ENCODE measurements around the gene CLNS1A. TPM values are rescaled to one million over a fixed set of nuclear protein-coding genes. Genes with fewer than 3 reads are reported as not detected.

CLNS1A gene
- total and polyA plus RNA-seq, 9 of the 15 experiments (the other 6 are each of a cell fraction or from before 2014, with no cell fraction given), result 146 to 472 (median 345) TPM

DNA sequence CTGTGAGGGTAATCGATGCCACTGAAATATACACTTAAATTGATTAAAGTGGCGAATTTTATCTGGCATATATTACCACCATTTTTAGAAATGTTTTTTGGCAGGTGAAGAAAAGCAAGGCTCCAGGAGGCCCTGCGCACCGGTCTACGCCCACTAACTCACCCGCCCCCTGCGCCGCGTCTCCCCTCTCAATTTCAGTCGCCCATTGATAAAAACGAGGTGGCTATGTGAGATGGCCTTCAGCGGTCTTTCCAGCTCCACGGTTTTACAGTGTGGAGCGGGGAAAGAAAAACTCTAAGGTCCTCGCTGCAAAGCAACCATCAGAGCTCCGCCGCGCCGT, 48.4 kb downstream of the CLNS1A start (continued):
- no peak for TF ChIP-seq MYC (IDR thresholded peaks at IDR 0.05; ENCODE audit: low read depth, low read length)
- peak; percentile 22; the same call in 1 of the 2 replicates for TF ChIP-seq MYC (CRISPR knock-in tag; IDR thresholded peaks at IDR 0.05; ENCODE audit: borderline replicate concordance, low read depth)
- TF ChIP-seq, protein P1, sequence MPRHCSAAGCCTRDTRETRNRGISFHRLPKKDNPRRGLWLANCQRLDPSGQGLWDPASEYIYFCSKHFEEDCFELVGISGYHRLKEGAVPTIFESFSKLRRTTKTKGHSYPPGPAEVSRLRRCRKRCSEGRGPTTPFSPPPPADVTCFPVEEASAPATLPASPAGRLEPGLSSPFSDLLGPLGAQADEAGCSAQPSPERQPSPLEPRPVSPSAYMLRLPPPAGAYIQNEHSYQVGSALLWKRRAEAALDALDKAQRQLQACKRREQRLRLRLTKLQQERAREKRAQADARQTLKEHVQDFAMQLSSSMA (CRISPR knock-in tag; IDR thresholded peaks at IDR 0.05), result no peak
- 0 out of 2 replicates have a peak, but pooled peaks have one; percentile 22 for TF ChIP-seq REST (IDR thresholded peaks at IDR 0.05; ENCODE audit: borderline replicate concordance)
- no peak for TF ChIP-seq REST (CRISPR knock-in tag; IDR thresholded peaks at IDR 0.05; ENCODE audit: low read depth)
- TF ChIP-seq, protein P2, sequence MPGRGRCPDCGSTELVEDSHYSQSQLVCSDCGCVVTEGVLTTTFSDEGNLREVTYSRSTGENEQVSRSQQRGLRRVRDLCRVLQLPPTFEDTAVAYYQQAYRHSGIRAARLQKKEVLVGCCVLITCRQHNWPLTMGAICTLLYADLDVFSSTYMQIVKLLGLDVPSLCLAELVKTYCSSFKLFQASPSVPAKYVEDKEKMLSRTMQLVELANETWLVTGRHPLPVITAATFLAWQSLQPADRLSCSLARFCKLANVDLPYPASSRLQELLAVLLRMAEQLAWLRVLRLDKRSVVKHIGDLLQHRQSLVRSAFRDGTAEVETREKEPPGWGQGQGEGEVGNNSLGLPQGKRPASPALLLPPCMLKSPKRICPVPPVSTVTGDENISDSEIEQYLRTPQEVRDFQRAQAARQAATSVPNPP (IDR thresholded peaks at IDR 0.05; ENCODE audit: borderline replicate concordance, insufficient read depth, insufficient read length), result no peak
- 0 out of 2 replicates have a peak, but pooled peaks have one; percentile 47 for TF ChIP-seq XRCC5 (IDR thresholded peaks at IDR 0.05; ENCODE audit: low read depth, low read length)
- TF ChIP-seq, protein P3, sequence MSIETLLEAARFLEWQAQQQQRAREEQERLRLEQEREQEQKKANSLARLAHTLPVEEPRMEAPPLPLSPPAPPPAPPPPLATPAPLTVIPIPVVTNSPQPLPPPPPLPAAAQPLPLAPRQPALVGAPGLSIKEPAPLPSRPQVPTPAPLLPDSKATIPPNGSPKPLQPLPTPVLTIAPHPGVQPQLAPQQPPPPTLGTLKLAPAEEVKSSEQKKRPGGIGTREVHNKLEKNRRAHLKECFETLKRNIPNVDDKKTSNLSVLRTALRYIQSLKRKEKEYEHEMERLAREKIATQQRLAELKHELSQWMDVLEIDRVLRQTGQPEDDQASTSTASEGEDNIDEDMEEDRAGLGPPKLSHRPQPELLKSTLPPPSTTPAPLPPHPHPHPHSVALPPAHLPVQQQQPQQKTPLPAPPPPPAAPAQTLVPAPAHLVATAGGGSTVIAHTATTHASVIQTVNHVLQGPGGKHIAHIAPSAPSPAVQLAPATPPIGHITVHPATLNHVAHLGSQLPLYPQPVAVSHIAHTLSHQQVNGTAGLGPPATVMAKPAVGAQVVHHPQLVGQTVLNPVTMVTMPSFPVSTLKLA (conservative IDR thresholded peaks at IDR 0.05), result peak in 1 of 2 experiments; percentile 46; a peak in 2 of 4 replicates
- TF ChIP-seq, protein P4, sequence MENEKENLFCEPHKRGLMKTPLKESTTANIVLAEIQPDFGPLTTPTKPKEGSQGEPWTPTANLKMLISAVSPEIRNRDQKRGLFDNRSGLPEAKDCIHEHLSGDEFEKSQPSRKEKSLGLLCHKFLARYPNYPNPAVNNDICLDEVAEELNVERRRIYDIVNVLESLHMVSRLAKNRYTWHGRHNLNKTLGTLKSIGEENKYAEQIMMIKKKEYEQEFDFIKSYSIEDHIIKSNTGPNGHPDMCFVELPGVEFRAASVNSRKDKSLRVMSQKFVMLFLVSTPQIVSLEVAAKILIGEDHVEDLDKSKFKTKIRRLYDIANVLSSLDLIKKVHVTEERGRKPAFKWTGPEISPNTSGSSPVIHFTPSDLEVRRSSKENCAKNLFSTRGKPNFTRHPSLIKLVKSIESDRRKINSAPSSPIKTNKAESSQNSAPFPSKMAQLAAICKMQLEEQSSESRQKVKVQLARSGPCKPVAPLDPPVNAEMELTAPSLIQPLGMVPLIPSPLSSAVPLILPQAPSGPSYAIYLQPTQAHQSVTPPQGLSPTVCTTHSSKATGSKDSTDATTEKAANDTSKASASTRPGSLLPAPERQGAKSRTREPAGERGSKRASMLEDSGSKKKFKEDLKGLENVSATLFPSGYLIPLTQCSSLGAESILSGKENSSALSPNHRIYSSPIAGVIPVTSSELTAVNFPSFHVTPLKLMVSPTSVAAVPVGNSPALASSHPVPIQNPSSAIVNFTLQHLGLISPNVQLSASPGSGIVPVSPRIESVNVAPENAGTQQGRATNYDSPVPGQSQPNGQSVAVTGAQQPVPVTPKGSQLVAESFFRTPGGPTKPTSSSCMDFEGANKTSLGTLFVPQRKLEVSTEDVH (IDR thresholded peaks at IDR 0.05; ENCODE audit: low read depth, partially characterized antibody), result no peak
- no peak for TF ChIP-seq ZNF444 (CRISPR knock-in tag; IDR thresholded peaks at IDR 0.05)

Data from K562 (cell line).